Astrocyte (in vitro differentiated cells and primary cell): ENCODE measurements around the gene BARHL2.

ENCODE experiments used
- CTCF ChIP-seq: IDR thresholded peaks from 2 replicates; pipeline ENCODE4 v1.5.1; 2011; ENCODE audit warnings: low read depth, mild to moderate bottlenecking, inconsistent platforms, low read length, moderate library complexity; ENCODE audit not compliant: insufficient read depth
- EZH2 ChIP-seq: IDR thresholded peaks from 2 replicates; pipeline ENCODE4 v1.6.1; 2012; ENCODE audit warnings: mild to moderate bottlenecking, low read length, inconsistent platforms; ENCODE audit not compliant: insufficient read depth

- TF ChIP-seq CTCF = no peak
- TF ChIP-seq EZH2 = no peak
Measured at GRCh38 chr1:90720145-90720636, 3.1 kb upstream of the BARHL2 start.
